Ramos (cell line): ENCODE measurements around the gene NECTIN3.

Experiments used
- in situ Hi-C: fragments of 300-500 bp; cut with MboI; formaldehyde crosslinking; loops from one replicate; pipeline ENCODE4 v1.14.3; 2022; ENCODE audit warnings: low sequenced_read_pairs; ENCODE audit not compliant: unreplicated experiment

The NECTIN3 gene

GRCh38 chr3:111194048-111194447 is 122.4 kb downstream of the NECTIN3 start:
- in situ Hi-C loops, result no loop called here

GRCh38 chr3:111197485-111197884 is 125.9 kb downstream of the NECTIN3 start:
- in situ Hi-C loops, result no loop called here

- in situ Hi-C loops, result no loop called here
Measured at GRCh38 chr3:111200027-111200426, 128.4 kb downstream of the NECTIN3 start.

- in situ Hi-C loops, result no loop called here
Measured at GRCh38 chr3:111210003-111210711, 138.5 kb downstream of the NECTIN3 start.

GRCh38 chr3:111210866-111211564 is 139.4 kb downstream of the NECTIN3 start:
- in situ Hi-C loops, result no loop called here

GRCh38 chr3:111212511-111212910 is 140.9 kb downstream of the NECTIN3 start:
- in situ Hi-C loops, result no loop called here

GRCh38 chr3:111215481-111215880 is 143.9 kb downstream of the NECTIN3 start:
- in situ Hi-C loops, result no loop called here

GRCh38 chr3:111218615-111219014 is 147.0 kb downstream of the NECTIN3 start:
- in situ Hi-C loops, result no loop called here

GRCh38 chr3:111227216-111227615 is 155.6 kb downstream of the NECTIN3 start:
- in situ Hi-C loops, result no loop called here

GRCh38 chr3:111229301-111229700 is 157.7 kb downstream of the NECTIN3 start:
- in situ Hi-C loops, result no loop called here

GRCh38 chr3:111236836-111237713 is 165.5 kb downstream of the NECTIN3 start:
- in situ Hi-C loops, result no loop called here

- in situ Hi-C loops, result no loop called here
Measured at GRCh38 chr3:111237946-111238345, 166.3 kb downstream of the NECTIN3 start.

GRCh38 chr3:111238885-111239284 is 167.3 kb downstream of the NECTIN3 start:
- in situ Hi-C loops, result no loop called here

- in situ Hi-C loops, result no loop called here
Measured at GRCh38 chr3:111241960-111242359, 170.3 kb downstream of the NECTIN3 start.
